ENCODE data around the gene PLXNA2.

DNA sequence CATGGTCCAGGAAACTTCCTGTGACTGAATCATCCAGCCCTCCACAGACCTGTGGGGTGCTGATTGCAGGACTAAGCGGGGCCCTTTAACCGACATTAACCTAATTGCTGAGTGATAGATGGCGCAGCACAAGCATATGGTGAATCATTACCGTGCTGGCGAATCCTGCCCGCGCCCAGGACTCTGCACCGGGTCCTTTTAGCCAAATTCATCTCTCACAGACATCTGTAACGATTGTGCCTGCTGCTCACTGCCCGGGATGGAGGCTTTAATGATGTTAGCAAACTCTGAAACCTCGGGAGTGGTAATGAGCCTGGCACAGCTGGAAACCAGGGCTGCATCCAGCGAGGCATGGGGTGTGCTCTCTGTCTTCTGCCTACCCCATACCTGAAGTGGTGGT, 185.9 kb downstream of the PLXNA2 start:
- TF ChIP-seq, protein P1, sequence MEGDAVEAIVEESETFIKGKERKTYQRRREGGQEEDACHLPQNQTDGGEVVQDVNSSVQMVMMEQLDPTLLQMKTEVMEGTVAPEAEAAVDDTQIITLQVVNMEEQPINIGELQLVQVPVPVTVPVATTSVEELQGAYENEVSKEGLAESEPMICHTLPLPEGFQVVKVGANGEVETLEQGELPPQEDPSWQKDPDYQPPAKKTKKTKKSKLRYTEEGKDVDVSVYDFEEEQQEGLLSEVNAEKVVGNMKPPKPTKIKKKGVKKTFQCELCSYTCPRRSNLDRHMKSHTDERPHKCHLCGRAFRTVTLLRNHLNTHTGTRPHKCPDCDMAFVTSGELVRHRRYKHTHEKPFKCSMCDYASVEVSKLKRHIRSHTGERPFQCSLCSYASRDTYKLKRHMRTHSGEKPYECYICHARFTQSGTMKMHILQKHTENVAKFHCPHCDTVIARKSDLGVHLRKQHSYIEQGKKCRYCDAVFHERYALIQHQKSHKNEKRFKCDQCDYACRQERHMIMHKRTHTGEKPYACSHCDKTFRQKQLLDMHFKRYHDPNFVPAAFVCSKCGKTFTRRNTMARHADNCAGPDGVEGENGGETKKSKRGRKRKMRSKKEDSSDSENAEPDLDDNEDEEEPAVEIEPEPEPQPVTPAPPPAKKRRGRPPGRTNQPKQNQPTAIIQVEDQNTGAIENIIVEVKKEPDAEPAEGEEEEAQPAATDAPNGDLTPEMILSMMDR (IDR thresholded peaks at IDR 0.05): no peak
- no peak for TF ChIP-seq POLR2AphosphoS5 (IDR thresholded peaks at IDR 0.05)
- TF ChIP-seq POLR2A (IDR thresholded peaks at IDR 0.05): no peak
